CD4-positive, alpha-beta T cell (primary cell): ENCODE results near the gene CALHM5. TPM values are rescaled to one million over a fixed set of nuclear protein-coding genes. Genes with fewer than 3 reads are reported as not detected.

Experiments used
- ATAC-seq: fragments of 200-7000 bp; cut with Tn5 transposase; one replicate; pipeline ENCODE4 v1.10.0; 2022; ENCODE audit warnings: mild to moderate bottlenecking; ENCODE audit not compliant: poor library complexity
- CTCF ChIA-PET: fragments of 350-600 bp; sonication (Branson Sonifier 250); formaldehyde crosslinking; loops from one replicate; lab custom pipeline; 2021; ENCODE audit warnings: antibody characterized with exemption, inconsistent platforms; lab: Charles Lee
- POLR2A ChIA-PET: fragments of 350-600 bp; sonication (Branson Sonifier 250); formaldehyde crosslinking; loops from one replicate; lab custom pipeline; 2021; ENCODE audit warnings: antibody characterized with exemption, inconsistent platforms; lab: Charles Lee
- DNase-seq, 14 experiments: peaks; one replicate each; pipeline ENCODE4 v3.0.0-alpha.2; 2013 to 2020; ENCODE audit warnings: mixed read lengths in 2 of 14
- H3K27ac ChIP-seq, 2 donors: one replicate each; pipeline versions ENCODE4 v1.5.1 to v1.7.0; 2013; ENCODE audit warnings: low read length in 2 of 2, low read depth in 1 of 2, mild to moderate bottlenecking in 1 of 2
- H3K27me3 ChIP-seq, 2 experiments: 1 replicate in 1 of 2; 2 replicates in 1 of 2; pipeline versions ENCODE4 v1.6.1 to v1.7.0; 2013; ENCODE audit warnings: low read length in 2 of 2, control low read depth in 1 of 2, mild to moderate bottlenecking in 1 of 2, moderate library complexity in 1 of 2; ENCODE audit not compliant: insufficient read depth in 2 of 2, control insufficient read depth in 1 of 2
- H3K36me3 ChIP-seq: one replicate; pipeline ENCODE4 v1.6.1; 2013; ENCODE audit warnings: low read length, control low read depth; ENCODE audit not compliant: insufficient read depth
- H3K4me1 ChIP-seq: one replicate; pipeline ENCODE4 v1.6.1; 2013; ENCODE audit warnings: low read length, control low read depth; ENCODE audit not compliant: insufficient read depth
- H3K4me3 ChIP-seq: one replicate; pipeline ENCODE4 v1.5.1; 2013; ENCODE audit warnings: mild to moderate bottlenecking, low read length, moderate library complexity
- H3K9me3 ChIP-seq, 2 experiments: 1 replicate in 1 of 2; 2 replicates in 1 of 2; pipeline versions ENCODE4 v1.6.1 to v1.7.0; 2013; ENCODE audit warnings: low read length in 2 of 2, mild to moderate bottlenecking in 2 of 2, control low read depth in 1 of 2, moderate library complexity in 1 of 2; ENCODE audit not compliant: control insufficient read depth in 1 of 2, insufficient read depth in 1 of 2
- H3K27ac Mint-ChIP-seq: one replicate; pipeline ENCODE4 v1.8.0; 2020; ENCODE audit warnings: mixed read lengths
- H3K27me3 Mint-ChIP-seq: one replicate; pipeline ENCODE4 v1.8.0; 2021; ENCODE audit warnings: mixed read lengths
- H3K36me3 Mint-ChIP-seq: one replicate; pipeline ENCODE4 v1.8.0; 2021; ENCODE audit warnings: low read depth, mixed read lengths
- H3K4me1 Mint-ChIP-seq: one replicate; pipeline ENCODE4 v1.8.0; 2021; ENCODE audit warnings: low read depth, mixed read lengths
- H3K4me3 Mint-ChIP-seq: one replicate; pipeline ENCODE4 v1.8.0; 2020; ENCODE audit warnings: mild to moderate bottlenecking, mixed read lengths
- H3K9me3 Mint-ChIP-seq: one replicate; pipeline ENCODE4 v1.8.0; 2020; ENCODE audit warnings: mixed read lengths
- intact Hi-C, 2 experiments: fragments of 100-400 bp; cut with DNase I in 1 of 2; cut with micrococcal nuclease in 1 of 2; formaldehyde crosslinking; loops; one replicate each; pipeline versions ENCODE4 v1.15.1 to v1.9.0; 2023 to 2025; cut with DNase I, micrococcal nuclease
- total RNA-seq, 174 experiments: library from RNA in 2 of 174; stranded (reverse) in 2 of 174; gene quantifications; one replicate each; pipeline ENCODE4 v1.2.3 and lab custom pipeline; 2021 to 2026
- TF ChIP-seq, protein P1 (sequence below): fragments of 200-600 bp; IDR thresholded peaks from one replicate; pipeline ENCODE4 v1.8.0; 2022; ENCODE audit warnings: antibody characterized with exemption, mild to moderate bottlenecking

CALHM5 gene
- total RNA-seq, 2 experiments from 2014 or later = not detected

DNA sequence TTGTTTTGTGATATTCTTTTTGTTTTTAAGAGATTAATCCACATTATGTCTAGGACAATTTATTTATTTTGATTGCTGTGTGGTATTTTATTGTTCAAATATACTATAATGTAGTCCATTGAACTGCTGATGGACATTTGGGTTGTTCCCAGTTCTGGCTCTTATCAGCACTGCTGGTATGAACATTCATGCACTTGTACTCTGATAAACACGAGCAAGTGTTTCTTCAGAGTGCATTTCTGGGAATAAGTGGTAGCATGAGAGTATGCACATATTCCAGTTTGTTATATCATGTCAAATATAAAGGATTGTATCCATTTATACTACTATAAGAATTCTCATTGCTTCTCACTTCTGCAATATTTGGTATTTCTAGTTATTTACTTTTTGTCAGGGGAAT, 43.1 kb upstream of the CALHM5 start:
- no peaks in the 10 kb centered on the region for H3K36me3 Mint-ChIP-seq
- TF ChIP-seq, protein P1, sequence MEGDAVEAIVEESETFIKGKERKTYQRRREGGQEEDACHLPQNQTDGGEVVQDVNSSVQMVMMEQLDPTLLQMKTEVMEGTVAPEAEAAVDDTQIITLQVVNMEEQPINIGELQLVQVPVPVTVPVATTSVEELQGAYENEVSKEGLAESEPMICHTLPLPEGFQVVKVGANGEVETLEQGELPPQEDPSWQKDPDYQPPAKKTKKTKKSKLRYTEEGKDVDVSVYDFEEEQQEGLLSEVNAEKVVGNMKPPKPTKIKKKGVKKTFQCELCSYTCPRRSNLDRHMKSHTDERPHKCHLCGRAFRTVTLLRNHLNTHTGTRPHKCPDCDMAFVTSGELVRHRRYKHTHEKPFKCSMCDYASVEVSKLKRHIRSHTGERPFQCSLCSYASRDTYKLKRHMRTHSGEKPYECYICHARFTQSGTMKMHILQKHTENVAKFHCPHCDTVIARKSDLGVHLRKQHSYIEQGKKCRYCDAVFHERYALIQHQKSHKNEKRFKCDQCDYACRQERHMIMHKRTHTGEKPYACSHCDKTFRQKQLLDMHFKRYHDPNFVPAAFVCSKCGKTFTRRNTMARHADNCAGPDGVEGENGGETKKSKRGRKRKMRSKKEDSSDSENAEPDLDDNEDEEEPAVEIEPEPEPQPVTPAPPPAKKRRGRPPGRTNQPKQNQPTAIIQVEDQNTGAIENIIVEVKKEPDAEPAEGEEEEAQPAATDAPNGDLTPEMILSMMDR = no peak
- H3K27me3 Mint-ChIP-seq = peaks cover 5% of the 10 kb centered on the region
- peaks cover 24% of the 10 kb centered on the region for H3K4me1 Mint-ChIP-seq
- ATAC-seq (no peak), DNase-seq (no peak)
- Histone ChIP-seq H3K9me3 (no peaks in the 10 kb centered on the region), H3K27me3 (no peaks in the 10 kb centered on the region), H3K27ac (no peak overlapping the region), H3K4me3 (no peak overlapping the region), H3K36me3 (no peaks in the 10 kb centered on the region), H3K4me1 (peaks cover 18% of the 10 kb centered on the region)
- ChIA-PET CTCF (no interaction called here), POLR2A (no interaction called here)
- H3K27ac Mint-ChIP-seq = no peak overlapping the region
- no peak overlapping the region for H3K4me3 Mint-ChIP-seq
- intact Hi-C loops = no loop called here
- H3K9me3 Mint-ChIP-seq = no peaks in the 10 kb centered on the region

DNA sequence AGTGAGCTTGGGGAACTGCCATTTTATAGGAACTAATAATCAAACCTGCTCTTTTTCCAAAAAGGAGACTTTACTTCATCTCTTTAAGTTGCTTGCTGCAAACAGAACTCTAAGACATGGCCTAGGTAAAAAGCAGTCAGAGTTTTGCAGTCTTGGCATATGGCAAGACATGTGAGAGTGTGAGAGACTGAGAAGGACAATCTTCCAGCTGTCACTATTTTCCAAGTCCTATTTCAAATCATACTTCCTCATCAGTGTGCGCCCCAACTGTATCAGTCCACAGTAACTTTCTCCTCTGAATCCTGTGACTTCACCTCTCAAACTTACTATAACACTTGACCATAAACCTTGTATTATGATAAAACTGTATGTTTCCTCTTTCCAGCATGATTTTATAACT, 39.9 kb upstream of the CALHM5 start:
- Histone ChIP-seq H3K36me3 (no peaks in the 10 kb centered on the region), H3K27me3 (no peaks in the 10 kb centered on the region), H3K27ac (no peak overlapping the region), H3K4me3 (no peak overlapping the region), H3K4me1 (peaks cover 9% of the 10 kb centered on the region), H3K9me3 (no peaks in the 10 kb centered on the region)
- no peak for ATAC-seq
- intact Hi-C loops = no loop called here
- Mint-ChIP-seq H3K27me3 (peaks cover 4% of the 10 kb centered on the region), H3K4me1 (peaks cover 30% of the 10 kb centered on the region), H3K9me3 (no peaks in the 10 kb centered on the region), H3K4me3 (no peak overlapping the region), H3K27ac (no peak overlapping the region), H3K36me3 (no peaks in the 10 kb centered on the region)
- CTCF ChIA-PET = no interaction called here
- no peak for DNase-seq
- POLR2A ChIA-PET = interaction anchor here (0.7 kb wide), 1 partner anchor 100 kb away, joined by 3 read pairs; no protein-coding TSS in a partner anchor
- TF ChIP-seq, protein P1 = no peak

DNA sequence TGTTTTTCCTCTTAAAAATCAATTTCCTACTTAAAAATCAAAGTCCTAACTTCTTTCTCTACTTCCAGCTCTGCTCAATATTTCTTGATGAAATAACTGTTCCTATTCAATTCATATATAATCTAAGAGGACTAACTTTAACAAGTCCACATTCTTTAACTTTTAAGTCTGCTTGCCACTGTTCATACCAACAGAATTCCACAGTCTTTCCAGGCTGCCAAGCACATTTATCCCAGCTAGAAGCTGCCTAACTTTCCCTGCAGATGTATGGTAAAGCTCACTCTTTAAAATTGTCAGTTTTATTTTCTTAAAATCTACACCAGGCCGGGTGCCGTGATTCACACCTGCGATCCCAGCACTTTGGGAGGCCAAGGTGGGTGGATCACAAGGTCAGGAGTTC, 38.7 kb upstream of the CALHM5 start:
- Mint-ChIP-seq H3K4me3 (no peak overlapping the region), H3K36me3 (no peaks in the 10 kb centered on the region), H3K27ac (no peak overlapping the region), H3K27me3 (no peaks in the 10 kb centered on the region), H3K4me1 (peaks cover 20% of the 10 kb centered on the region), H3K9me3 (no peaks in the 10 kb centered on the region)
- ChIA-PET POLR2A (no interaction called here), CTCF (no interaction called here)
- Histone ChIP-seq H3K36me3 (no peaks in the 10 kb centered on the region), H3K4me3 (no peak overlapping the region), H3K27ac (no peak overlapping the region), H3K4me1 (peaks cover 2% of the 10 kb centered on the region), H3K27me3 (no peaks in the 10 kb centered on the region), H3K9me3 (no peaks in the 10 kb centered on the region)
- DNase-seq = no peak
- no peak for ATAC-seq
- intact Hi-C loops = no loop called here
- TF ChIP-seq, protein P1 = no peak
